ENCODE results near the gene COL28A1.
"Not testable (repeated sequence)": the region's sequence is repeated elsewhere in the genome, so short reads cannot be mapped to it uniquely, and the experiment has no call there.

Gene COL28A1

GRCh38 chr7:7516156-7516555 lies 19.5 kb downstream of the COL28A1 start:
- no peak for DNase-seq

- DNase-seq, result no peak
Observed at GRCh38 chr7:7512861-7513597, 22.6 kb downstream of the COL28A1 start.

GRCh38 chr7:7510794-7511193 lies 24.9 kb downstream of the COL28A1 start:
- no peak for DNase-seq

- no peak for DNase-seq
Observed at GRCh38 chr7:7505915-7506314, 29.8 kb downstream of the COL28A1 start.

GRCh38 chr7:7504910-7505704 lies 30.6 kb downstream of the COL28A1 start:
- no peak for DNase-seq

- no peak for DNase-seq
Observed at GRCh38 chr7:7499892-7500291, 35.8 kb downstream of the COL28A1 start.

- DNase-seq, result no peak
Observed at GRCh38 chr7:7498856-7499255, 36.8 kb downstream of the COL28A1 start.

GRCh38 chr7:7496311-7496710 lies 39.4 kb downstream of the COL28A1 start:
- DNase-seq, result no peak

- no peak for DNase-seq
Observed at GRCh38 chr7:7495171-7495570, 40.5 kb downstream of the COL28A1 start.

- DNase-seq, result no peak
Observed at GRCh38 chr7:7491044-7491443, 44.6 kb downstream of the COL28A1 start.

- DNase-seq, result no peak
Observed at GRCh38 chr7:7490003-7490402, 45.7 kb downstream of the COL28A1 start.

- no peak for DNase-seq
Observed at GRCh38 chr7:7489546-7489945, 46.1 kb downstream of the COL28A1 start.

GRCh38 chr7:7486362-7486761 lies 49.3 kb downstream of the COL28A1 start:
- DNase-seq, result no peak

- no peak for DNase-seq
Observed at GRCh38 chr7:7484072-7484471, 51.6 kb downstream of the COL28A1 start.

- no peak for DNase-seq
Observed at GRCh38 chr7:7481802-7482201, 53.9 kb downstream of the COL28A1 start.

- DNase-seq, result no peak
Observed at GRCh38 chr7:7479275-7479805, 56.3 kb downstream of the COL28A1 start.

- no peak for DNase-seq
Observed at GRCh38 chr7:7478569-7478968, 57.1 kb downstream of the COL28A1 start.

GRCh38 chr7:7477641-7478040 lies 58.0 kb downstream of the COL28A1 start:
- DNase-seq, result not testable (repeated sequence)

GRCh38 chr7:7476381-7476780 lies 59.3 kb downstream of the COL28A1 start:
- no peak for DNase-seq

- no peak for DNase-seq
Observed at GRCh38 chr7:7475601-7476000, 60.1 kb downstream of the COL28A1 start.

GRCh38 chr7:7474436-7474835 lies 61.2 kb downstream of the COL28A1 start:
- DNase-seq, result no peak

GRCh38 chr7:7464991-7465765 lies 70.5 kb downstream of the COL28A1 start:
- DNase-seq, result not testable (repeated sequence)

- DNase-seq, result no peak
Observed at GRCh38 chr7:7454000-7454399, 81.7 kb downstream of the COL28A1 start.
